ENCODE measurements around the gene MYOZ2.

The MYOZ2 gene

DNA sequence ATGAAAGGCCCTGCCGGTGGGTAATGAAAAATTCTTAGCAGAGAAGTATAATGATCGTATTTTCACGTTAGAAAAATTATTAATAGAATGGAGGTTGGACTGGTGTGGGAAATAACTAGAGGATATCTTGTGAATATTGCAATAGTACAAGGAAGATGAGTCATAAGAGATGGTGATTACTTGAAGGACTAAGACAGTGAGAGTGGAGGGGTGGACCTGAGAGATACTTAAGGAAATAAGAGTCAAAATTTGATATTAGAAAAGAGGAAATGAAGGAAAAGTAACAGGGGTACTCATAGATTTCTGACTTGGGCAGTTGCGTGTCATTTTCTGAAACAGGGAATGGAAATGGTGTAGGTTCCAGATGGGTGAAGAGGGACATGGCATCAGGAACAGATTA is 75.1 kb downstream of the MYOZ2 start:
- Histone ChIP-seq H3K4me3 (replicated peaks; ENCODE audit: low read depth, low read length) (no peak overlapping the region), H3K36me3 (ENCODE audit: control insufficient read depth, insufficient read depth, low read length) (no peaks in the 10 kb centered on the region), H3K27me3 (replicated peaks; ENCODE audit: control insufficient read depth, insufficient read depth, low read length) (0 out of 2 replicates have a peak, but pooled peaks cover 2% of the 10 kb centered on the region)
- DNase-seq (ENCODE audit: extremely low read depth, insufficient read length), result no peak
- TF ChIP-seq, protein P1, sequence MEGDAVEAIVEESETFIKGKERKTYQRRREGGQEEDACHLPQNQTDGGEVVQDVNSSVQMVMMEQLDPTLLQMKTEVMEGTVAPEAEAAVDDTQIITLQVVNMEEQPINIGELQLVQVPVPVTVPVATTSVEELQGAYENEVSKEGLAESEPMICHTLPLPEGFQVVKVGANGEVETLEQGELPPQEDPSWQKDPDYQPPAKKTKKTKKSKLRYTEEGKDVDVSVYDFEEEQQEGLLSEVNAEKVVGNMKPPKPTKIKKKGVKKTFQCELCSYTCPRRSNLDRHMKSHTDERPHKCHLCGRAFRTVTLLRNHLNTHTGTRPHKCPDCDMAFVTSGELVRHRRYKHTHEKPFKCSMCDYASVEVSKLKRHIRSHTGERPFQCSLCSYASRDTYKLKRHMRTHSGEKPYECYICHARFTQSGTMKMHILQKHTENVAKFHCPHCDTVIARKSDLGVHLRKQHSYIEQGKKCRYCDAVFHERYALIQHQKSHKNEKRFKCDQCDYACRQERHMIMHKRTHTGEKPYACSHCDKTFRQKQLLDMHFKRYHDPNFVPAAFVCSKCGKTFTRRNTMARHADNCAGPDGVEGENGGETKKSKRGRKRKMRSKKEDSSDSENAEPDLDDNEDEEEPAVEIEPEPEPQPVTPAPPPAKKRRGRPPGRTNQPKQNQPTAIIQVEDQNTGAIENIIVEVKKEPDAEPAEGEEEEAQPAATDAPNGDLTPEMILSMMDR (IDR thresholded peaks at IDR 0.05; ENCODE audit: insufficient read depth, low read length, poor library complexity, severe bottlenecking), result no peak

DNA sequence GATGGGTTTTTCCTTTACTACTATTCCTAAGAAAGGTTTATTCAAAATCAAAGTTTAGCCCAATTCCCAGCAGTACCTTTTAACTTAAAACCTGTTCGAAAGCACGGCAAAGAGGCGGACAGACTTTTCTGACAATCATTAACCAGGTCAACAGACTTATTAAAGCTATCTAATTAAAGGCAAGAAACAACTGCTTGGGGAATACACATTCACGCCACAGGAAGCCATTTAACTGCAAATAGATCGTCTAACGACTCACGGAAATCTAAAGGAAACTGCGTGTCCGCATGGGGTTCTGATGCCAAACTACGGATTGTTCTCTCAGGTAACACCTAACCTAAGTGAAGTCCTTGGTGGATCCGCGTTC is 76.2 kb downstream of the MYOZ2 start:
- Histone ChIP-seq H3K4me3 (replicated peaks; ENCODE audit: low read depth, low read length) (peak overlapping the region; percentile 91), H3K36me3 (ENCODE audit: control insufficient read depth, insufficient read depth, low read length) (no peaks in the 10 kb centered on the region), H3K27me3 (replicated peaks; ENCODE audit: control insufficient read depth, insufficient read depth, low read length) (0 out of 2 replicates have a peak, but pooled peaks cover 2% of the 10 kb centered on the region)
- TF ChIP-seq, protein P1 (IDR thresholded peaks at IDR 0.05; ENCODE audit: insufficient read depth, low read length, poor library complexity, severe bottlenecking), result no peak
- DNase-seq (ENCODE audit: extremely low read depth, insufficient read length), result no peak

DNA sequence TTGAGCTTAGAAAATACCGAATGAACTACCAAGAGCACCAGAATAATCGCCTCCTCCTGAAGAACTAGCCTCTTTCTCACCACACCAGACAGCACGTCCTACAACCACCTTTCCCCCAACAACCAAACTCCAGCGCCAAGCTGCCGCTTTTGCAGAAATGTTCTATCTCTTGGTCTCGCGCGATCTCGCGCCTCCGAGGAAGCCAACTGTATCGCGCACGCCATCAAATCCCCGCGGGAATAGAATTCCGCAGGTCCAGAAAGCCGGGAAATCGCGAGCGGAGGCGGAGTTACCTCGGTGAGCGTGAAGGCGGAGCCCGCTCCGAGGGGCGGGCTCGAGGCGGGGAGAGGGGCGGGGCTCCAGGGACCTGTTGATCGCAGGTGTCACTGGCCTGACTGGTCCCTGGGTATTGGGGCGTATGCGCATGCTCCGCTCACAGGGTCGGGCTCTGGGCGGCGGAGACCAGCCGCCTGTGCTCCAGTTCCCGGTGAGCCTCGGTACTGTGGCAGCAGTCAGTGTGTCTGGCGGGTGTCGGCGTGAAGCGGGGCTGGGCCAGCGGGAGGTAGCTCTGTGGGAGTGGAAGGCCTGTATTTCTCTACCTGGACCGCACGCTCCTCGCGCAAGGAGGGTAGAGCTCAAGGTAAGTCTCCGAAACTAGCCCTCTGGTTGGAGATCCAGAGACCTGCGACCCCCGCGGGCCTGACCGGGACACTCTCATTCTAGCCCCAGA is 76.8 kb downstream of the MYOZ2 start, which contains the start of gene USP53:
Gene USP53 (plus strand): TSS at position 480 of the 730 bp plus-strand sequence. CDS start 27,047 bp downstream, outside the sequence.
- Histone ChIP-seq H3K4me3 (replicated peaks; ENCODE audit: low read depth, low read length) (peak within 1 kb of the TSS; percentile 91), H3K27me3 (replicated peaks; ENCODE audit: control insufficient read depth, insufficient read depth, low read length) (0 out of 2 replicates have a peak, but pooled peaks cover 2% of the 10 kb centered on the region), H3K36me3 (ENCODE audit: control insufficient read depth, insufficient read depth, low read length) (no peaks in the 10 kb centered on the region)
- peak; percentile 96 for DNase-seq (ENCODE audit: extremely low read depth, insufficient read length)
- TF ChIP-seq, protein P1 (IDR thresholded peaks at IDR 0.05; ENCODE audit: insufficient read depth, low read length, poor library complexity, severe bottlenecking), result no peak

DNA sequence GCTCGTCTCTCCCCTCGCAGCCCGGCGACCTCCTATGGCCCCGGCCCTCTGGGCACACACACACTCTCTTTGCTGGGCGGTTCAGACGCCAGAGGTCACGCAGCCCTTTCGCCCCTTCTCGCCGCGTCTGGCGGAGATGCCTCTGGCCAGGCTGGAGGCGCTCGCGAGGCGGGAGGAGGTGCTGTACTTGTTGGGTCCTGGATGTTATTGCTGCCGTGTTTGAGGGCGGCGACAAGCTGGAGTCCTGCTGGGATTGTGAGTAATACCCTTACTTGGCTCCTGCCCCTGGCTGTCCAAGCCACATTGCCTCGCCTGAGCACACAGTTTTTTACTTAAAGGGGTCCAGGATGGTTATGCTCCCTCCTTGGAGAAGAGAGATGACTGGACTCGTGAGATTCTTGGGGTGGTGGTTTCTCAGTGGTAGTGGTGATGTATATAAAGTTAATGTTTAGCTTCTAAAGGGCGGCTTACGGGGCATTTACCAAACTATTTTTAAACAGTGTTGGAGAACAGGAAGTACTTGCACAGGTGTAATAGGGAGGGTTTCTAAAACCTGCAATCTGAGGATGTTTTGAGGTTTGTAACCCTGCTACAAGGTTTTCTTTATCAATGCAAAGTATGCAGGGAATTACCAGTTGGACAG is 77.5 kb downstream of the MYOZ2 start:
- no peak for DNase-seq (ENCODE audit: extremely low read depth, insufficient read length)
- 0 out of 2 replicates have a peak, but pooled peaks cover 2% of the 10 kb centered on the region for H3K27me3 ChIP-seq (replicated peaks; ENCODE audit: control insufficient read depth, insufficient read depth, low read length)
- TF ChIP-seq, protein P1 (IDR thresholded peaks at IDR 0.05; ENCODE audit: insufficient read depth, low read length, poor library complexity, severe bottlenecking), result peak; percentile 67
- peak overlapping the region; percentile 91 for H3K4me3 ChIP-seq (replicated peaks; ENCODE audit: low read depth, low read length)
- no peaks in the 10 kb centered on the region for H3K36me3 ChIP-seq (ENCODE audit: control insufficient read depth, insufficient read depth, low read length)

DNA sequence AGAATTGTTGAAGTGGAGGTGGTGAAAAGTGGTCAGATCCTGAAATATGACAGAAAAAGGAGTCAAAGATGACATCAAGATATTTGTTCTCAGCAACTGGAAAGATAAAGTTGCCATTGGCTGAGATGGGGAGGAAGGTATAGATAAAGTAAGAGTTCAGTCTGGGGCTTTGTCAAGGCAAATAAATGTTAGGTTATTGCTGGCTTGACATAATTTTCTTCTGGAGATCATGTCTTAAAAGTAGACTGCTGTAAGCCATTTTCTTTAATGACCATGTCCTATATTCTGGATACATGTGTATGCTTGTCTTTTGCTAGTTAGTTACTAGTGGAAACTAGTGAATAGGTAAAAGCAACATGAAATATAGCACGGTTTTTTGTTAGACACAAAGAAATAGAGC is 82.5 kb downstream of the MYOZ2 start:
- H3K4me3 ChIP-seq (replicated peaks; ENCODE audit: low read depth, low read length), result no peak overlapping the region
- DNase-seq (ENCODE audit: extremely low read depth, insufficient read length), result no peak
- TF ChIP-seq, protein P1 (IDR thresholded peaks at IDR 0.05; ENCODE audit: insufficient read depth, low read length, poor library complexity, severe bottlenecking), result no peak
- H3K36me3 ChIP-seq (ENCODE audit: control insufficient read depth, insufficient read depth, low read length), result no peaks in the 10 kb centered on the region; the same call in 1 of the 2 replicates
- H3K27me3 ChIP-seq (replicated peaks; ENCODE audit: control insufficient read depth, insufficient read depth, low read length), result no peaks in the 10 kb centered on the region

Data from GM06990 (cell line).